ENCODE measurements around the gene TGFB1.
"Not testable (repeated sequence)": the region's sequence is repeated elsewhere in the genome, so short reads cannot be mapped to it uniquely, and the experiment has no call there.

The TGFB1 gene

GRCh38 chr19:41384351-41384750, 30.6 kb upstream of the TGFB1 start:
- no peaks in the 10 kb centered on the region for H3K36me3 ChIP-seq (ENCODE audit: insufficient read depth)
- H3K4me1 ChIP-seq (ENCODE audit: low read depth, poor library complexity, severe bottlenecking) = no peaks in the 10 kb centered on the region
- no peak overlapping the region for H2AFZ ChIP-seq (ENCODE audit: low read depth)
- H3K27ac ChIP-seq = no peak overlapping the region
- H3K4me3 ChIP-seq (IDR thresholded peaks at IDR 0.05; ENCODE audit: insufficient read depth, low read depth, low read length) = no peak overlapping the region
- TF ChIP-seq CTCF (conservative IDR thresholded peaks at IDR 0.05; ENCODE audit: low read depth, low read length) = no peak
- no peak overlapping the region for H3K4me2 ChIP-seq
- H3K27me3 ChIP-seq (ENCODE audit: insufficient read depth, low read depth) = no peaks in the 10 kb centered on the region
- H3K9ac ChIP-seq = no peak overlapping the region
- no peaks in the 10 kb centered on the region for H3K79me2 ChIP-seq (ENCODE audit: insufficient read depth, low read depth)
- no peaks in the 10 kb centered on the region for H4K20me1 ChIP-seq (ENCODE audit: insufficient read depth)

- not testable (repeated sequence) for H3K4me3 ChIP-seq (IDR thresholded peaks at IDR 0.05; ENCODE audit: insufficient read depth, low read depth, low read length); H3K79me2 ChIP-seq (ENCODE audit: insufficient read depth, low read depth); H3K36me3 ChIP-seq (ENCODE audit: insufficient read depth); H2AFZ ChIP-seq (ENCODE audit: low read depth); H3K27me3 ChIP-seq (ENCODE audit: insufficient read depth, low read depth); H3K4me2 ChIP-seq; H3K4me1 ChIP-seq (ENCODE audit: low read depth, poor library complexity, severe bottlenecking); H3K27ac ChIP-seq; H3K9ac ChIP-seq; H4K20me1 ChIP-seq (ENCODE audit: insufficient read depth)
Measured at GRCh38 chr19:41381536-41381935, 27.8 kb upstream of the TGFB1 start.

- Histone ChIP-seq H3K27ac (no peak overlapping the region), H3K79me2 (ENCODE audit: insufficient read depth, low read depth) (no peaks in the 10 kb centered on the region), H3K9ac (no peak overlapping the region), H2AFZ (ENCODE audit: low read depth) (no peak overlapping the region), H3K27me3 (ENCODE audit: insufficient read depth, low read depth) (no peaks in the 10 kb centered on the region), H3K4me3 (IDR thresholded peaks at IDR 0.05; ENCODE audit: insufficient read depth, low read depth, low read length) (no peak overlapping the region), H3K36me3 (ENCODE audit: insufficient read depth) (no peaks in the 10 kb centered on the region), H3K4me1 (ENCODE audit: low read depth, poor library complexity, severe bottlenecking) (peaks cover 6% of the 10 kb centered on the region), H3K4me2 (no peak overlapping the region), H4K20me1 (ENCODE audit: insufficient read depth) (no peaks in the 10 kb centered on the region)
- TF ChIP-seq CTCF (conservative IDR thresholded peaks at IDR 0.05; ENCODE audit: low read depth, low read length) = no peak
Measured at GRCh38 chr19:41377977-41378709, 24.4 kb upstream of the TGFB1 start.

GRCh38 chr19:41376998-41377365, 23.3 kb upstream of the TGFB1 start:
- Histone ChIP-seq H3K9ac (no peak overlapping the region), H3K4me3 (IDR thresholded peaks at IDR 0.05; ENCODE audit: insufficient read depth, low read depth, low read length) (no peak overlapping the region), H3K4me2 (no peak overlapping the region)

More at GRCh38 chr19:41376998-41377365, 23.3 kb upstream of the TGFB1 start:
- Histone ChIP-seq H3K4me1 (ENCODE audit: low read depth, poor library complexity, severe bottlenecking) (peaks cover 6% of the 10 kb centered on the region), H2AFZ (ENCODE audit: low read depth) (no peak overlapping the region), H4K20me1 (ENCODE audit: insufficient read depth) (no peaks in the 10 kb centered on the region), H3K27ac (no peak overlapping the region), H3K36me3 (ENCODE audit: insufficient read depth) (no peaks in the 10 kb centered on the region), H3K79me2 (ENCODE audit: insufficient read depth, low read depth) (no peaks in the 10 kb centered on the region), H3K27me3 (ENCODE audit: insufficient read depth, low read depth) (no peaks in the 10 kb centered on the region)
- no peak for TF ChIP-seq CTCF (conservative IDR thresholded peaks at IDR 0.05; ENCODE audit: low read depth, low read length)
